ENCODE data around the gene CCL1. TPM values are rescaled to one million over a fixed set of nuclear protein-coding genes. Genes with fewer than 3 reads are reported as not detected.

CCL1 gene
- total RNA-seq, 1 donor from 2014 or later = not detected

- no peak for DNase-seq
Observed at GRCh38 chr17:34382621-34383124, 19.6 kb upstream of the CCL1 start.

GRCh38 chr17:34379868-34380267 lies 16.8 kb upstream of the CCL1 start:
- DNase-seq = no peak

DNA sequence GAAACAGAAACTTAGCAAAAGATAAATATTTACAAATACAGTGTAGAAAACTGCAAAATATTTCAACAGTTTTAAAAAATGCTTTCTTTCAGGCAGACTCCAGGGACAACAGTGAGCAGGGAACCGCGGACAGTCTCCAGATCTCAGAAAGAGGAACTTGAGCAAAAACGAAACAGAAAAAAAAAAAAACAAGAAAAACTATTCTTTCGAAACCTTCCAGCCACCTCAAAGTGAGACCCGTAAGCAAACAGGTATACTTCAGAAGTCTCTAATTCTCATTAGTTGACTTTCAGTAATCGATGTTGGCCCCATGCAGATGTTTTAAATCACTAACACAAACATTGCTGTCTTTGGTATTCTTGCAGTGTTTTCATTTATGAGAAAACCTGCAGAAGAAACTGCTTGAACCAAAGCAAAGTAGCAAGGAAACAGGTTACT lies 15.7 kb upstream of the CCL1 start:
- DNase-seq = peak; percentile 16

DNA sequence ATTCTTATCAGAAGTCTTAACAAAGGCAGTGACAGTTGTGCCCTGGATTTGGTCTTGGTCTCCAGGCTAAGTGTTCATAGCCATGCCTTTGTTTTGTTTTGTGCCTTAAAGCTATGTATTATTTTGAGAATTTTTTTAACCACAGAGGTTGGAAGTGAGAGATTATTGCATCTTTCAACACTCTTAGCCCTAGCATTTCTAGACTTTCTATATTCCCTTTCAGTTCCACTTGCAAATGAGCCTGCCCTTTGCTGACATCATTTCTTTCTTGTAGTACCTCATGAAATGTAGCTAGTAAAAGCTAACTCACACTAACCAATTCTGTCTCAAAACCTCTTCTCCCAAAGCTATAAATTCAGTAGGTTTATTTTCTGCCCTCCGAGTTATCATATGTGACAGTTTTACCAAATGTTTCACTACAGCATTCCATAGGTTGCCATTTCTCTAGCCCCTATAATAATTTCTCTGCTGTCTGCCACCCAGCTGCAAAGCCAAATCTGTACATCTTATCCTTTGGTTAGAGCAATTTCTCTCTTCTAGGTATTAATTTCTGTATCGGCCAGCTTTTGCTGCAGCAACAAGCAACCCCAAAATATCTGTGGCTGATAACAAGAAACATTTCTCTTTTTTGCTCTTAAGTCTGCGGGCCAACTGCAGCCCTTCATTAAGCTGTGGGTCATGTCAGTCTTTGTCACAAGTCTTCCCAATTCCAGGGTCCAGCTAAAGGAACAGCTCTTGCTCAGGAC lies 14.2 kb upstream of the CCL1 start:
- DNase-seq = no peak

DNA sequence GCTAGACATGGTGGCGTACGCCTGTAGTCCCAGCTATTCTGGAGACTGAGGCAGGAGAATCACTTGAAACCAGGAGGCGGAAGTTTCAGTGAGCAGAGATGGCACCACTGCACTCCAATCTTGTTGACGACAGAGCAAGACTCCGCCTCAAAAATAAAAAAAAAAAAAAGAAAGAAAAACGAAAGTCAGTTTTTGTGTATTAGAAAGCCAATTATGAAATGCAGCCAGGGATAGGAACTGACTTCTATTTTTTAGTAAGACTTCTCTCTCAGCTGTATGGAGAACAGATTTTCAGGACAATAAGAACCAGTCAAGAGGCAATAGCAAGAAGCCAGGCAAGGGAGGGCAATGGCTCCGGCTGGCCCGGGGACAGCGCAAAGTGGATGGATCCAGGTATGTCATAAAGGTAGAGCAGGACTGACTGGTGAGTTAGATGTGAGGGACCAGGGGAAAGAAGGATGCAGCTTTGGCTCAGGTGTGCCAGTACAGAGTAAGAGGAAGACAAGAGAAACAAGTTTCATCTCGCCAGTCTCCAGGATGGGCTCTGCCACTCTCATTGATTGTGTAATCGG lies 12.5 kb upstream of the CCL1 start:
- DNase-seq = no peak

DNA sequence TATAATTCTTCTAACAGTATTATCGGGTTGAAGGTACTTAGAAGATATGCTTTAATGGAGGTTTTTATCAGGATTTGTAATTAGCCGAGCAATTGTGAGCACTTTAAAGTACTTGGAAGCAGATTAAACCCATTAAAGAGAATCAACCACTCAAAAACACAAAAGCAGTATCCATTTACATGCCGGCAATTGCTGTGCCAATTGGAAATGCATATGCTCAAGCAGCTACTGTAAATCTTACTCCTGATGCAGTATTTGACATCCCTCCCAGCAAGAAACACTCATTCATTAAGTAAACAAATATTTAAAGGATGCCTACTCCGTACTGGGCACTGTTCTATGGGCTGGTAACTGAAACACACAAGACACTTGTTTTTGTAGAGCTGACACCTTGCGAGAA lies 11.4 kb upstream of the CCL1 start:
- no peak for DNase-seq

DNA sequence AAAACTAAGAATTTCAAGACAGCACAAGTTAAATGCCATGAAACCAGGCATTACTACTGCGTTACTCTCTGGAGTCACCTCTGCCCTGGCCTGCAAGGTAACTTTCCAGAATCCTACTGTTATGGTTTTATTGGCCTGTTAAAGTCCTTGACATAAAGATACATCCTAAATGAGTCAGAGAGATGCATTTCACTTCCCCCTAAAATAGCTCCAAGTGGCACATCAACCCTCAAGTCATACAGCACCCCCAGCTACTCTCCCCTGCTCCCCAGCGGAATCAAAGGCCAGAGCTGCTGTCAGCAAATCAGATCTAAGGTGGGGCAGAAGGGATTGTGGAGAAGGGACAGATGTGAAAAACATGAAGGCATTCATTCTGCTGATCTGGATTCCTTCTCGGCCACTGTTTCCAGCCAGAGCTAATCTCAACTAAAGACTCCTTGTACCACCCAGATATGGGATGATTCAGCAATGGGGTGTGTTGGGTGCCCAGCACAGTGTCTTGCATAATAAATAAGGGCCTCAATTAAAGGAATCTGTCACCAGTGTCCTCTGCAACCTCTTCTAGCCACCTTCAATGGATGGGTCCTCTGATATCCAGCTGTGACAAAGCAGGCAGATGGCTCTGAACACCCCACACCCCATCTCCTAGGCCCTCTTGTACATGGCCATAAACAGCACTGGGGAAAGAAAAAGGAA lies 8.5 kb upstream of the CCL1 start:
- DNase-seq = no peak

GRCh38 chr17:34370997-34371395 lies 8.0 kb upstream of the CCL1 start:
- DNase-seq = no peak

GRCh38 chr17:34370376-34370996 lies 7.5 kb upstream of the CCL1 start:
- no peak for DNase-seq

DNA sequence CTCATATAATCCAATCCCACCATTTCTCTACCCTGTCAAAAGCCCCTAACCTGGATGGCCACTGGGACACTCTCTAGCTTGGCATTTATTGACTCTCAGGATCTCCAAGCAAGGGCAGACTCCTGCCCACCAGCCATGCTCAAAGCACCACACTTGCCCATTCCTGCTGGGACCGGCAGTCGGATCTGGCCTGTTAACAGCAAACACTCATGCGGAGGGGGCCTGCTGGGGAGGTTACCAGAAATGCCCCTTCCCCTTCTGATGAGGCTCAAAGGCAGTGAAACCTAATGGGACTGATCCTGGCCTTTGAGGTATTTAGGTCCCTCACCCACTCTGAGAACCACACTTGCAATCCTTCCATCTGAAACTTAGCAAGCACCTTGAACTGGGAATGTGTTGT lies 6.5 kb upstream of the CCL1 start:
- no peak for DNase-seq

GRCh38 chr17:34368946-34369500 lies 6.0 kb upstream of the CCL1 start:
- DNase-seq = no peak

DNA sequence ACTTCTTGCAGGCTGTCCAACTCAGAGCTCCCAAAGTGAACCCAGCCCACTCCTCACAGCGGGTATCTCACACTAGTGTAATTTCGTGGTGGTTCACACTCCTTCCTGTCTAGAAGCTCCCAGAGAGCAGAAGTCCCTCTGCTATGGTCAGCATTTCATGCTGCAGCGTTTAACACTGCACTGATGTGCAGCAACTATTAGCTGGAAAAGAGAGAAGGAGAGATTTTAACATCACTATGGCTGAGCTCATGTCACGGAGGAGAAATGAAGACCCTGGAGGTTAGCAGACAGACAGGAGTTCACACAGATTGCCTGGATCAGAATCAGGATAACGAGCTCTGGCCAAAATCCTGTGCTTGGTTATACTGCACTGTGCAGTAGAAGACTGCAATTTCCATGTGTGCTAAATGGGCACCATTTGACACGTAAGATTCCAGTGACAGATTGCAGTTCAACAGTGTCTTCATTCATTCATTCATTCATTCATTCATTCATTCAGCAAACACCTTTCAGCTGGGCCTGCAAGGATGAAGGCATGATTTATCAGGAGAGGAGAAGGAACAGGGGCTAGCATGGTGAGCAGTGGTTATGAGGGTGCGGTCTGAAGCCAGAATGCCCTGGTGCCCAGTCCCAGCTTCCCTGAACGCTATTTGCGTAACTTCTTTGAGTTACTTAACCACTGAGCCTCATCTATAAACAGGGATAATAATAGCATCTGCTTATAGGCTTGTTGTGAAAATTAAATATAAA lies 5.3 kb upstream of the CCL1 start:
- DNase-seq = no peak

GRCh38 chr17:34367486-34368195 lies 4.6 kb upstream of the CCL1 start:
- DNase-seq = no peak

DNA sequence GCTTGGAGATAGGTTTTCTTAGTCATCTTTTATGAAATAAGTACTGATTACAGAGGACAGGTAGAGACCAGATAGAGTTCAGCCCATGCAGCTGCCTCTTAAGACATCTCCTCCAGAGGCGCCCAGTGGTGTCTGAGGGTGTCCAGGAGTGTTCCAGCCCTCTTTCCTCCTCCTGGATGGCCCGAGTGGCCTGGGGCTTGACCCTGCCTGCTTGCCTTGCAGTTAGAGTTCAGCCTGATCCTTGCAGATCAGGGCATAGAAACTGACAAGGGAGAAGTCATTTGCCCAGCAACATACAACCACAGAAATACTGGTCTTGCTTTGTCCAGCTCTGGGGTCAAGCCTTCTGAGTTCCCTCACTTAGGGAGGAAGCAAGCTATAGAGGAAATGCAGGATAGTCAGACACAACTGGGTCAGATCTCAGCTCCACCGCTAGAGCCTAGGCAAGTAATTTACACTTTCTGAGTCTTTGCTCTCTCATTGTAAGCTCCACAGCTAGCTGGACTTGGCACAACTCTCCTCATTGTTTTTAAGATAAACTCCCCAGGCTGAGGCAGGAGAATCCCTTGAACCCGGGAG lies 3.6 kb upstream of the CCL1 start:
- no peak for DNase-seq

DNA sequence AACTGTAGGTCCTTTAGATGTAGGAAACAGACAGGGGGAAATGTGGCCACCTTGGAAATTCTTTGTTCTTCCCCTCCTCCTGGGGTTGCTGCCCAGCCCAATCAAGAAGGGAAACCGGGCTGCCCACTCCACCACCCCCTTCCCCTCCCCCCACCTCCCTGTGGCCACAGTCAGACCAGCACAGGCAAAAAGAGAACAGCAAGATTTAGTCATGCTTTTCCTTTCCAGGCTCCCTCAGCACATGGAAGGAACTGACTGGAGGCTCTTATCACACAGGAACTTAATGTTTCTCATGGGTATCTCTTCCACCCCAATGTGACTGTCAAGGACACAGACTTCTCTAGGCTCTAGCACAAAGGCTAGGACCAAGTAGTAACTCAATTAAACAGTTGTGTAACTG lies 3.0 kb upstream of the CCL1 start:
- DNase-seq = no peak

DNA sequence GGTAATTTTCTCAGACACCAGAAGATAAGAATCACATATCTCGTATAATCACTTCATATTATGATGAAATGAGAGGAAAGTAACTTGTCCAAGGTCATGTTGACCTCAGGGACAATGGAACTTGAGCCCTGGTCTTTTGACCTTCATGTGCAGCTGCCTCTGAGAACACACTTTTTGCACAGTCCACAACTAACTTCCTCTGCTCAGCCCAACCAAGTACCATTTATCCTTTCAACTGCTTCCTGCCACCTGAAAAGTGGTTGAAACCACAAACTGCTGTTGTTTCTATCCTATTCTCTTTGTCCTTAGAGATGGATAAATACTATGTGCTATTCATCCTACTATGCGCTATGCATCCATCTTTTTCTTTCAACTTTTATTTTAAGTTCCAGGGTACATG lies 2.3 kb upstream of the CCL1 start:
- no peak for DNase-seq

GRCh38 chr17:34364751-34365150 lies 1.7 kb upstream of the CCL1 start:
- no peak for DNase-seq

DNA sequence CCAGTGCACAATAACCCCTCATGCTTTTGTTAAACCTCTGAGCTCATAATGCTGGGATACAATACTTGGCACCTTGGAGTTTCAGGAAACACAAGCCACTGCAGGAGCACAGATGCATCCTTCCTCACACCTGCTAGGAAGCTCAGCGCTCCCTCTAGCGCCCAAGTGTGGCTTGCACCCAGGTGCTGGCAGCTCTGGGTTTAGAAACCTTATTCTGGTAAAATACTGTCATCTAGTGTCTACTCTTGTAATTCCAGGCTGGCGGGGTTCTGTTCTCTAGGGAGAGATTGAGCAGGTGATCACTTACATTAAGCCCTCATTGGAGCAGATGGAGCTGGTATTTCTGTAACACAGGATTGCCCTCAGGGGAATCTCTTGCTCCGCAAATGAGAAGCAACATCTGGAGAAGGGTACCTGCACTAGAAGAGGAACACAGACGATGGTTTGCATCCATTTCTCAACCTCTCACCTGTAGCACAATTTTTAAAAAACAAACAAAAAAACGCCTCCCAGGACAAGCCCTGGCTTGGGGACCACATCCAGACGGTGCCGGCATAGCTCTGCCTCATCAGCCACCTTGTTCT lies 1.5 kb downstream of the CCL1 start:
- peak; percentile 96 for DNase-seq

GRCh38 chr17:34360601-34361270 lies 2.3 kb downstream of the CCL1 start:
- no peak for DNase-seq

DNA sequence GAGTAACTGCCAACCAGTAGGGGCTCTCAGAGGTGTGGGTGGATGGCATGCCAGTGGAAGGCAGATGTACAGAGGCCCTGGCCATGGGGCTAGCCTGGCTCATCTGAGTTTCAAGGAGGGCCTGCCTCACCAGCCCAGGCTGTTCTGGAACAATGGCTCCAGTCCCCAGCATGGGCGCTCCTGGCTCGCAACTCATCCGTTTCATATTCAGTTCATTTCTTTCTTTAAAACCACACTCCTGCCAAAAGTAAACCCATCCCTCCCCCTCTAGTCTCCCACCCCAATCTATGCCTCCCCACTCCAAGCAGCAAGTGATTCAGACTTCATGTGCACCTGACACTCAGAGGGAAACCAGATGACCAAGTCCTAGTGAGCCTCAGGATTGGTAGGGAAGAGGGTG lies 4.4 kb downstream of the CCL1 start:
- DNase-seq = no peak

Measured in tongue (tissue), 2 donors.